Right lobe of liver (tissue), 6 donors: ENCODE results near the gene KCTD13. TPM values are rescaled to one million over a fixed set of nuclear protein-coding genes. Genes with fewer than 3 reads are reported as not detected.

Experiments
- ATAC-seq, 4 donors: fragments of 200-7000 bp; cut with Tn5 transposase; one replicate each; pipeline ENCODE4 v1.9.1; 2020; ENCODE audit warnings: mild to moderate bottlenecking in 4 of 4, moderate library complexity in 4 of 4
- DNase-seq, 3 donors: peaks; one replicate each; pipeline ENCODE4 v3.0.0-alpha.2; 2020
- H3K27ac ChIP-seq, 3 donors: fragments of 200-600 bp; one replicate each; pipeline ENCODE4 v1.8.0; 2022
- H3K27me3 ChIP-seq, 2 donors: fragments of 200-600 bp; one replicate each; pipeline ENCODE4 v1.8.0; 2022
- H3K36me3 ChIP-seq, 4 donors: fragments of 200-600 bp; sonication (generic) in 1 of 4; one replicate each; pipeline versions ENCODE4 v1.5.1 to v1.8.0; 2017 to 2022; ENCODE audit warnings: control low read depth in 1 of 4
- H3K4me1 ChIP-seq, 4 donors: fragments of 200-600 bp; sonication (generic) in 1 of 4; one replicate each; pipeline versions ENCODE4 v1.5.1 to v1.8.0; 2017 to 2022; ENCODE audit warnings: control low read depth in 1 of 4
- H3K4me3 ChIP-seq, 3 donors: fragments of 200-600 bp; one replicate each; pipeline ENCODE4 v1.8.0; 2022
- H3K9me3 ChIP-seq, 4 donors: fragments of 200-600 bp; sonication (generic) in 1 of 4; one replicate each; pipeline versions ENCODE4 v1.5.1 to v1.8.0; 2017 to 2022; ENCODE audit warnings: control low read depth in 1 of 4
- POLR2A ChIP-seq: fragments of 450-650 bp; IDR thresholded peaks from one replicate; pipeline ENCODE4 v1.6.1; 2017; ENCODE audit warnings: antibody characterized with exemption, mild to moderate bottlenecking
- WGBS: methylation state at CpG from one replicate; pipeline ENCODE4 v1.1.6; 2018; ENCODE audit warnings: low coverage, low lambda C conversion rate; ENCODE audit not compliant: insufficient coverage; ENCODE audit errors: missing lambda C conversion rate; 5-methylcytosine and 5-hydroxymethylcytosine counted together
- intact Hi-C, 2 donors: fragments of 100-400 bp; cut with DNase I; formaldehyde crosslinking; loops; one replicate each; pipeline versions ENCODE4 v1.11.2 to v1.14.1; 2022
- total RNA-seq, 6 experiments: library from RNA; depleted of rRNA in 2 of 6; stranded (reverse); fragments of >200 nt in 2 of 6; fragmentation: NEBNext Ultra II Directional in 3 of 6; extraction: Animal tissue kit (Norgen Biotek cat#: 25700) in 3 of 6; gene quantifications; one replicate each; pipeline versions ENCODE4 v1.1.0 to v1.2.4, GENCODE V29; 2016 to 2023
- TF ChIP-seq, protein P1 (sequence below), 4 donors: fragments of 200-600 bp in 3 of 4; fragments of 450-650 bp in 1 of 4; IDR thresholded peaks; one replicate each; pipeline versions ENCODE4 v1.5.1 to v1.8.0; 2016 to 2022; ENCODE audit warnings: antibody characterized with exemption in 4 of 4, mild to moderate bottlenecking in 2 of 4
- donor health status: DM: no; HTN: yes; CAD: no.
- donor health status: DM: no; HTN: no; CAD: no.
- donor health status: DM: no; HTN: no; CAD: no.
- donor health status: DM: no; HTN: yes; CAD: no.
- donor health status: DM: no; HTN: yes; CAD: no.

The KCTD13 gene
- total RNA-seq, 6 experiments from 2014 or later, result 5.4 to 13.5 (median 7.2) TPM

DNA sequence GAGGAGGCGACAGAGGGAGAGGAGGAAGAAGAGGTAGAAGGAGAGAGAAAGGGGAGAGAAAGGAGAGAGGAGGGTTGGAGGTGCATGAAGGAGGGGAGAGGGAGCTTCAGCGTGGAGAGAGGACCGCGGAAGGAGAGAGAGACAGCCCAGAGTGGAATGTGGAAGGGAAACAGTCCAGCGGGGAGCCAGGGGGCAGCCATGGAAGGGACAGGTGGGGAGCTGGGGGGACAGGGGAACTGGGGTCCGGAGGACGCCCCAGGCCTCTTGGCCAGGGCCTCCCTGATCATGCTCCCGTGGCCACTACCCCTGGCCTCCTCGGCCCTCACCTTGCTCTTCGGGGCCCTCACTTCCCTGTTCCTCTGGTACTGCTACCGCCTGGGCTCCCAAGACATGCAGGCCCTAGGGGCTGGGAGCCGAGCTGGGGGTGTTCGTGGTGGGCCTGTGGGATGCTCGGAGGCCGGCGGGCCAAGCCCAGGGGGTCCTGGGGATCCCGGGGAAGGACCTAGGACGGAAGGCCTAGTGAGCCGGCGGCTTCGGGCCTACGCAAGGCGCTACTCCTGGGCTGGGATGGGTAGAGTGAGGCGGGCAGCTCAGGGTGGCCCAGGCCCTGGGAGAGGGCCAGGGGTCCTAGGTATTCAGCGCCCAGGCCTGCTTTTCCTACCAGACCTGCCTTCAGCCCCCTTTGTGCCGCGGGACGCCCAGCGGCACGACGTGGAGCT lies 25.0 kb downstream of the KCTD13 start:
- H3K27ac ChIP-seq, result no peak overlapping the region
- intact Hi-C loops, result no loop called here
- DNase-seq (no peak), ATAC-seq (no peak)
- 28% methylated on average over 7 of the region's 31 CpGs for WGBS
- no peaks in the 10 kb centered on the region for H3K4me1 ChIP-seq
- H3K4me3 ChIP-seq, result peak overlapping the region in 2 of 3 donors; percentile 56 to 57
- no peaks in the 10 kb centered on the region for H3K36me3 ChIP-seq
- TF ChIP-seq POLR2A, result no peak
- no peaks in the 10 kb centered on the region for H3K27me3 ChIP-seq
- H3K9me3 ChIP-seq, result no peaks in the 10 kb centered on the region

DNA sequence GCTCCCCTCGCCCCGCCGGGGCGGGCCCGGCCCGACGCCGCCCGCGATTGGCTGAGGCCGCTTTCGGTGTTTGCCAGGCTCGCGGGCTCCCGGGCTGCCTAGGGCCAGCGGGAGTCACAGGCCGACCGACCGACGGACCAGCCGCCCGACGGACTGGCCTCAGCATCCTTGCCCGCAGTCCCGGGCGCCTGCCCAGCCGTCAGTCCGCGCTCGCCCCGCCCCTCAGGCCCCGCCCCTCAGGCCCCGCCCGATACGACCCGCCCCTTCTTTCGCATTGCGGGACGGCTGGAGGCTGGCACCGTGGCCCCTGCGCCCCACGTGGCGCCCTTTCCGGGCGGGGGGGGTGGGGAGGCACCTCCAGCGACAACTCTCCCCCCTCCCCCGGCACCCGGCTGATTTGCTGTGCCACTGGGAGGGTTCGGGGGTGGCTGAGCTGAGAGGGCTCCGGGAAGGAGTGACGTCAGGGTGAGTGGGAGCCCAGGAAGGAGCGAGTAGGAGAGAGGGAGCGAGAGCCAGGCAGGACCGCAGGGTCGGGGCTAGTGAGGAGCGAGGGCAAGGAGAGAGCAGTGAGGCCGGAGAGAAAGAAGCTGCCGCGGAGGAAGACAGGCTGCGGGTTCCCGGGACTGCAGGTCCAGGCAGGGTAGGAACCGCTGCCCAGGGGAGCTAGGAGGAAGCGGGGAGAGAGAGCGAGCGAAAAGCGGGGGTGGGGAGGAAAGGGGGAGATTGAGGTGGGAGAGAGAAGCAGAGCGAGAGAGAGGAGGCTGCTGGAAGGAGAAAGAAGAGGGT lies 25.7 kb downstream of the KCTD13 start, which contains the start of gene ASPHD1:
Gene ASPHD1, plus strand, starts transcription at position 387 of the 786 bp plus-strand sequence. CDS start 484 bp downstream, outside the sequence.
- no peaks in the 10 kb centered on the region for H3K36me3 ChIP-seq
- no peaks in the 10 kb centered on the region for H3K9me3 ChIP-seq
- no peak within 1 kb of the TSS for H3K27ac ChIP-seq
- peak within 1 kb of the TSS; percentile 51 to 57 (median 56) for H3K4me3 ChIP-seq
- TF ChIP-seq, protein P1, sequence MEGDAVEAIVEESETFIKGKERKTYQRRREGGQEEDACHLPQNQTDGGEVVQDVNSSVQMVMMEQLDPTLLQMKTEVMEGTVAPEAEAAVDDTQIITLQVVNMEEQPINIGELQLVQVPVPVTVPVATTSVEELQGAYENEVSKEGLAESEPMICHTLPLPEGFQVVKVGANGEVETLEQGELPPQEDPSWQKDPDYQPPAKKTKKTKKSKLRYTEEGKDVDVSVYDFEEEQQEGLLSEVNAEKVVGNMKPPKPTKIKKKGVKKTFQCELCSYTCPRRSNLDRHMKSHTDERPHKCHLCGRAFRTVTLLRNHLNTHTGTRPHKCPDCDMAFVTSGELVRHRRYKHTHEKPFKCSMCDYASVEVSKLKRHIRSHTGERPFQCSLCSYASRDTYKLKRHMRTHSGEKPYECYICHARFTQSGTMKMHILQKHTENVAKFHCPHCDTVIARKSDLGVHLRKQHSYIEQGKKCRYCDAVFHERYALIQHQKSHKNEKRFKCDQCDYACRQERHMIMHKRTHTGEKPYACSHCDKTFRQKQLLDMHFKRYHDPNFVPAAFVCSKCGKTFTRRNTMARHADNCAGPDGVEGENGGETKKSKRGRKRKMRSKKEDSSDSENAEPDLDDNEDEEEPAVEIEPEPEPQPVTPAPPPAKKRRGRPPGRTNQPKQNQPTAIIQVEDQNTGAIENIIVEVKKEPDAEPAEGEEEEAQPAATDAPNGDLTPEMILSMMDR (IDR thresholded peaks at IDR 0.05), result no peak
- TF ChIP-seq POLR2A, result no peak
- H3K27me3 ChIP-seq, result no peaks in the 10 kb centered on the region
- intact Hi-C loops, result no loop called here
- peak; percentile 83 to 93 (median 86) for ATAC-seq
- H3K4me1 ChIP-seq, result no peaks in the 10 kb centered on the region
- WGBS, result 3% methylated on average over 30 of the region's 67 CpGs
- DNase-seq, result peak; percentile 71 to 73 (median 72)

DNA sequence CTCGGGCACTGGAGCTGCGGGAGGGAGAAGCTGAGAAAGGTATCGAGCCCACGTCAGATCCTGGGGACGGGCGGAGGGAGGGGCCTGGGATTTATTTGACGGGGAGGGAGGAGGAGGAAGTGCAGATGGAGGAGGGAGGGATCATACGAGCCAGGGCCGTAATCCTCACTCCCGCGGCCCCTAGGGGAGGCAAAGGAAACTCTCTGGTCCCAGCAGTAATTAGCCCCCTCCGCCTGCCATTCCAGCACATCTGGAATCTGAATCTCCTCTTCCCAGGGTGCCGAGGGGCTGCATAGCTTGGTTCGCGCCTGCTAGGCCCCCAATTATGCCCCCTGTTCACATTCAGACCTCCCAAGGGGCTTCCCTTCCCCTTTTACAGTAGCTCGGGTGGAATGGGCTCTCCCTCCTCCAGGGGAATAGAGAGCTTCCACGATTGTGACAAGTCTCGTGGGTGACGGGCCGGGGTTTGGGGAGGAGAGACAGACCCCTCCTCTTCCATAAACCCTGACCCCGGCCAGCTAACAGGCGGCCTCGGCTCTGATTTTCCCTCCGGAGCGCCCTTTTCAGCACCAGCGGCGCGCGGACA lies 26.4 kb downstream of the KCTD13 start, which contains the start of gene SEZ6L2:
Gene SEZ6L2, minus strand, starts transcription at position 35 of the 586 bp plus-strand sequence. CDS start 531 bp downstream, outside the sequence.
- Histone ChIP-seq H3K27ac (no peak within 1 kb of the TSS), H3K36me3 (no peaks in the 10 kb centered on the region), H3K4me1 (no peaks in the 10 kb centered on the region), H3K27me3 (no peaks in the 10 kb centered on the region), H3K9me3 (no peaks in the 10 kb centered on the region), H3K4me3 (peak within 1 kb of the TSS; percentile 51 to 57 (median 56))
- intact Hi-C loops, result no loop called here
- WGBS, result 2% methylated on average over 27 of the region's 29 CpGs
- TF ChIP-seq, protein P1 (IDR thresholded peaks at IDR 0.05), result no peak
- TF ChIP-seq POLR2A, result no peak
- peak in 1 of 3 donors; percentile 34 for DNase-seq
- ATAC-seq, result peak in 2 of 4 donors; percentile 23 to 35

DNA sequence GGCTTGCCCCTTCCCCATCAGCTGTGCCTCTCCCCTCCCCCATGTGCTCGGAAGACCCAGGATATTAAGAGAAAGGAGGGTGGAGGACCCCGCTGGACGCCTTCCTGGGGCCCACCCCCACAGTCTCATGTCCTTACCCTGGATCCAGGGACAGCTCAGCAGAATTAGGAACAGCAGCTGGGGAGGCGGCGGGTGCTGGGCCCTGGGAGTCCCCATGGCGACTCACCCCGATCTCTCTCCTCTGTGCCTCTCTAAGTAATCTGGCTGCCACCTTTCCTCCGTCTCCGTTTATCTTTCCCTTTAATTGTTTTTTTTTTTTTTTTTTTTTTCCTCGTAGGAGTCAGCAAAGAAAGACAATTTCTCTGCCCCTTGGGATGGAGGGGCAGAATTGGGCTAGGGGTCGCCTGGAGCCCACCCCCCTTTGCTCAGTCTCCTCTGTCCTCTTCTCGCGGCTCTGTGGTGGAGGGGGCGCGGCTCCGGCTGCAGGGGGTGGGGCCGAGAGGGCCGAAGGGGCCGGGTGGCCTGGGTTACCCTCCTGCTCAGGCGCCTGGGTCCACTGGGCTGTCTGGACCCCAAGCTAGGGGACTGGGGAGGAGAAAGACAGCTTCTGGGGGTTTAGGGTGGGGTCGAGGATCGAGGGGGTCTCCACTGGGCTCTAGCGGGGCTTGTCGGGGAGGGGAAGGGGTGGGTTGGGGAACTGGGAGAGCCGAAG lies 27.1 kb downstream of the KCTD13 start:
- DNase-seq (no peak), ATAC-seq (no peak)
- H3K4me1 ChIP-seq, result no peaks in the 10 kb centered on the region
- H3K27ac ChIP-seq, result no peak overlapping the region
- H3K4me3 ChIP-seq, result no peak overlapping the region
- no peaks in the 10 kb centered on the region for H3K36me3 ChIP-seq
- H3K27me3 ChIP-seq, result no peaks in the 10 kb centered on the region
- intact Hi-C loops, result no loop called here
- 4% methylated on average over 21 of the region's 25 CpGs for WGBS
- TF ChIP-seq POLR2A, result no peak
- TF ChIP-seq, protein P1 (IDR thresholded peaks at IDR 0.05), result no peak
- no peaks in the 10 kb centered on the region for H3K9me3 ChIP-seq
